SH-SY5Y (cell line): ENCODE measurements around the gene TIAL1.

Experiments
- GATA2 ChIP-seq: IDR thresholded peaks from 2 replicates; pipeline ENCODE4 v1.6.1; 2011; ENCODE audit warnings: mild to moderate bottlenecking, low read depth, low read length
- GATA3 ChIP-seq: IDR thresholded peaks from 2 replicates; pipeline ENCODE4 v1.6.1; 2011; ENCODE audit warnings: low read depth, mild to moderate bottlenecking, low read length, moderate library complexity

DNA sequence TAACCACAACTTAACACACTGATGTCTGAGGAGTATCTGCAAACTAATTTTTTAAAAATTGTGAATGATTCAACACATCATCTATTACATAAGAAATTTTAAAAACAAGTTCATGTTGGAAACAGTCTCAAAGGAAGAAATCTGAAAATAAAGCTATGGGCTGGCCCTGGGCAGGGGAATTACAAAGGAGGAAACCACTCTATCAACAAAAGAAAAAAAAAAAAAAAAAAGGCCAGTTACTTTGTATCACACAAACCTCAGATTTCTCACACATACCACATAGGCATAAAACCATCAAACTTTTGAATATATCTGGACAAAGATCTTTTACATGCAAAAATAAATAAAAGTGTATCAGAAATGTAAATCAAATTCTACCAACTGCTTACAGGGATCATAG is 20.8 kb downstream of the TIAL1 start:
- TF ChIP-seq GATA2 (no peak), GATA3 (no peak)
